ENCODE results near the gene BLACAT1.

The BLACAT1 gene

DNA sequence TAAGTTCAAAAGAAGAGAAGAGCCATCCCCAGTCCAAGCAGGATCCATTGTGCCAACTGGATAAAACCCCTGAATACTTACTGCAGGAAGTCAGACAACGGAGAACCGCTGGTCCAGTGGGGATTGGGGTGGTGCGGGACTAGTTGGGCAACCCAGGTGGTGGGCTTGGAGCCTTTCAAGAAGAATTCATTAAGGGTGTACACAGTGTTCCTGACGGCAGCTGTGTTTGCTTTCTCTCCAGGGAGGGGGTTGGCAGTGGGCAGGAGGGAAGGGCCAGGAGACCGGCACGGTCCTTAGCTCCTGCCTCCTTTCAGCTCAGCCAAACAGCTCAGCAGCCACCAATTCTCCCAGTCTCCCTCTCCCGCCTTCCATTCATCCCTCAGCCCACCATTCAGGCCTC lies 41.5 kb upstream of the BLACAT1 start:
- Histone ChIP-seq H2BK120ac (ENCODE audit: low read depth, low read length) (no peak overlapping the region), H2BK5ac (ENCODE audit: low read depth, low read length, poor library complexity, severe bottlenecking) (no peak overlapping the region), H3K9me3 (ENCODE audit: control insufficient read depth, low read length) (no peaks in the 10 kb centered on the region), H3K36me3 (ENCODE audit: control insufficient read depth in 1 of 2, insufficient read depth in 2 of 2, low read depth in 1 of 2, low read length in 2 of 2) (no peaks in the 10 kb centered on the region), H3K4me3 (ENCODE audit: insufficient read depth in 1 of 2, low read depth in 1 of 2, low read length in 2 of 2) (no peak overlapping the region), H3K4me2 (ENCODE audit: low read length, poor library complexity, severe bottlenecking) (no peak overlapping the region), H3K14ac (ENCODE audit: low read length in 2 of 2) (no peak overlapping the region), H3K27ac (ENCODE audit: low read length, poor library complexity, severe bottlenecking) (no peak overlapping the region), H3K4ac (ENCODE audit: low read depth in 1 of 2, low read length in 2 of 2) (no peak overlapping the region), H3K79me1 (replicated peaks; ENCODE audit: low read length, poor library complexity, severe bottlenecking) (no peaks in the 10 kb centered on the region), H2BK15ac (ENCODE audit: low read depth, poor library complexity, severe bottlenecking) (no peak overlapping the region), H3K18ac (ENCODE audit: low read depth in 1 of 2, low read length in 2 of 2) (no peak overlapping the region), H2AFZ (ENCODE audit: low read depth, low read length) (no peak overlapping the region), H3K23ac (ENCODE audit: low read length in 2 of 2) (no peak overlapping the region), H3K4me1 (ENCODE audit: control insufficient read depth, insufficient read depth, low read depth, low read length) (peaks cover 18% of the 10 kb centered on the region), H3K27me3 (ENCODE audit: control insufficient read depth in 1 of 2, insufficient read depth in 1 of 2, low read length in 2 of 2) (peaks cover 59 to 63% of the 10 kb centered on the region in 2 experiments), H3K9ac (ENCODE audit: low read length) (no peak overlapping the region), H4K8ac (ENCODE audit: low read length) (no peak overlapping the region), H2BK12ac (ENCODE audit: low read length in 2 of 2) (no peak overlapping the region), H4K91ac (ENCODE audit: low read length) (no peak overlapping the region), H2AK5ac (ENCODE audit: low read length, severe bottlenecking) (no peak overlapping the region)
- no peak for DNase-seq
- 92% methylated on average over 7 of the region's 7 CpGs for WGBS

DNA sequence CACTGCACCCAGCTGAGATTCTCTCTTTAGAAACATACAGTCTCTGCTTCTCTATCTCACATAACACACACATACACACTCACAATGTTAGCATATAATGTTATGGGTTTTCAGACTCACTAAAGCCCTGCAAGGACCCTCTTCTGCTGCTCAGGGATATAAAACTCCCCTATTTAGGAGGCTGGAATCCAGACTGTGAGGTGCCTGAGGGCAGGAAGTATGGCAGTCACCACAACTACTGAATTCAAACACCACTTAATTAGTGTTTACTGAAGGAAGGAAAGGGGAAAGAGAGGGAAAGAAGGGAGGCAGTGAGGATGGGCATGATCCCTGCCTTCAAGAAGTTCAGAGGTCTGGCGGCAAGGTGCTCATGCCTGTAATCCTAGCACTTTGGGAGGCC lies 40.8 kb upstream of the BLACAT1 start:
- H3K36me3 ChIP-seq (ENCODE audit: control insufficient read depth in 1 of 2, insufficient read depth in 2 of 2, low read depth in 1 of 2, low read length in 2 of 2): no peaks in the 10 kb centered on the region
- DNase-seq: no peak
- H3K27ac ChIP-seq (ENCODE audit: low read length, poor library complexity, severe bottlenecking): no peak overlapping the region
- no peak overlapping the region for H2BK15ac ChIP-seq (ENCODE audit: low read depth, poor library complexity, severe bottlenecking)
- H2AK5ac ChIP-seq (ENCODE audit: low read length, severe bottlenecking): no peak overlapping the region
- no peak overlapping the region for H2BK120ac ChIP-seq (ENCODE audit: low read depth, low read length)
- no peak overlapping the region for H2BK5ac ChIP-seq (ENCODE audit: low read depth, low read length, poor library complexity, severe bottlenecking)
- no peak overlapping the region for H3K4me2 ChIP-seq (ENCODE audit: low read length, poor library complexity, severe bottlenecking)
- H3K14ac ChIP-seq (ENCODE audit: low read length in 2 of 2): no peak overlapping the region
- no peak overlapping the region for H2AFZ ChIP-seq (ENCODE audit: low read depth, low read length)
- no peak overlapping the region for H3K9ac ChIP-seq (ENCODE audit: low read length)
- H3K9me3 ChIP-seq (ENCODE audit: control insufficient read depth, low read length): no peaks in the 10 kb centered on the region
- 100% methylated on average over 1 of the region's 1 CpG for WGBS
- no peak overlapping the region for H2BK12ac ChIP-seq (ENCODE audit: low read length in 2 of 2)
- peaks cover 59 to 63% of the 10 kb centered on the region in 2 experiments for H3K27me3 ChIP-seq (ENCODE audit: control insufficient read depth in 1 of 2, insufficient read depth in 1 of 2, low read length in 2 of 2)
- H3K23ac ChIP-seq (ENCODE audit: low read length in 2 of 2): no peak overlapping the region
- H4K8ac ChIP-seq (ENCODE audit: low read length): no peak overlapping the region
- no peak overlapping the region for H4K91ac ChIP-seq (ENCODE audit: low read length)
- no peak overlapping the region for H3K4me3 ChIP-seq (ENCODE audit: insufficient read depth in 1 of 2, low read depth in 1 of 2, low read length in 2 of 2)
- H3K18ac ChIP-seq (ENCODE audit: low read depth in 1 of 2, low read length in 2 of 2): no peak overlapping the region
- no peaks in the 10 kb centered on the region for H3K79me1 ChIP-seq (replicated peaks; ENCODE audit: low read length, poor library complexity, severe bottlenecking)
- H3K4me1 ChIP-seq (ENCODE audit: control insufficient read depth, insufficient read depth, low read depth, low read length): peaks cover 21% of the 10 kb centered on the region
- H3K4ac ChIP-seq (ENCODE audit: low read depth in 1 of 2, low read length in 2 of 2): no peak overlapping the region

DNA sequence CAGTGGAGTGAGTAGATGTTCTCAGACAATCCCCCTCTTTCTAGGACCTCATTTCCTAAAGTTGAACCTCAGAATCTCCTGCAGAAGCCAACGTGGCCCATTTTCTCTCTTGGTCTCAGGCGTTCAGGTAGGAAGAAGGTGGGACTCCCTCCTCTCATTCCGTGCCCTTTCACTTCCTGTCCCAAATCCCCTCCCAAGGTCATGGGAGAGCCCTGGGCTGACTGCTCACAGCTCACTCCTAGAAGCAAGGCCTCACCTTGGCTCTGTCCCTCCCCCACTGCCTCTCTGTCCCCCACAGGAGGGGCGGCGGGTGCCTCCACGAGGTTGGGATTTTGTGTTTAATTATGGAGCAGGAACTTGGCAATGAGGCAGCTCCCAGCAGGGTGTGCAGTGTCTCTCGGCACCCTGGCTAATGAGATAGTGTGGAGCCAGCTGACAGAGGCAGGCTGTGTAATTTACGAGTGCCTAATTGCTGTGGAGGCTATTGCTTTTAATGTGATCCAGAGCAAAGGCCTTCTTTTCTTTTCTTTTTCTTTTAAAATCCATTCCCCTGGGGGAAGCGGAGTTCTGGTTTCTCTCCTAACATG lies 39.5 kb upstream of the BLACAT1 start:
- no peak overlapping the region for H2AK5ac ChIP-seq (ENCODE audit: low read length, severe bottlenecking)
- no peak overlapping the region for H3K4ac ChIP-seq (ENCODE audit: low read depth in 1 of 2, low read length in 2 of 2)
- H3K36me3 ChIP-seq (ENCODE audit: control insufficient read depth in 1 of 2, insufficient read depth in 2 of 2, low read depth in 1 of 2, low read length in 2 of 2): no peaks in the 10 kb centered on the region
- H3K23ac ChIP-seq (ENCODE audit: low read length in 2 of 2): no peak overlapping the region
- H3K27ac ChIP-seq (ENCODE audit: low read length, poor library complexity, severe bottlenecking): no peak overlapping the region
- no peaks in the 10 kb centered on the region for H3K79me1 ChIP-seq (replicated peaks; ENCODE audit: low read length, poor library complexity, severe bottlenecking)
- no peak overlapping the region for H2BK15ac ChIP-seq (ENCODE audit: low read depth, poor library complexity, severe bottlenecking)
- H2BK12ac ChIP-seq (ENCODE audit: low read length in 2 of 2): no peak overlapping the region
- peak overlapping the region in 1 of 2 experiments; percentile 45 for H3K14ac ChIP-seq (ENCODE audit: low read length in 2 of 2)
- no peak overlapping the region for H4K91ac ChIP-seq (ENCODE audit: low read length)
- no peaks in the 10 kb centered on the region for H3K9me3 ChIP-seq (ENCODE audit: control insufficient read depth, low read length)
- no peak overlapping the region for H3K4me3 ChIP-seq (ENCODE audit: insufficient read depth in 1 of 2, low read depth in 1 of 2, low read length in 2 of 2)
- no peak overlapping the region for H2BK5ac ChIP-seq (ENCODE audit: low read depth, low read length, poor library complexity, severe bottlenecking)
- no peak for DNase-seq
- H4K8ac ChIP-seq (ENCODE audit: low read length): no peak overlapping the region
- no peak overlapping the region for H3K9ac ChIP-seq (ENCODE audit: low read length)
- H2BK120ac ChIP-seq (ENCODE audit: low read depth, low read length): no peak overlapping the region
- peaks cover 21% of the 10 kb centered on the region for H3K4me1 ChIP-seq (ENCODE audit: control insufficient read depth, insufficient read depth, low read depth, low read length)
- H2AFZ ChIP-seq (ENCODE audit: low read depth, low read length): no peak overlapping the region
- H3K4me2 ChIP-seq (ENCODE audit: low read length, poor library complexity, severe bottlenecking): no peak overlapping the region
- H3K27me3 ChIP-seq (ENCODE audit: control insufficient read depth in 1 of 2, insufficient read depth in 1 of 2, low read length in 2 of 2): peaks cover 53 to 70% of the 10 kb centered on the region in 2 experiments
- H3K18ac ChIP-seq (ENCODE audit: low read depth in 1 of 2, low read length in 2 of 2): no peak overlapping the region
- WGBS: 27% methylated on average over 5 of the region's 9 CpGs

DNA sequence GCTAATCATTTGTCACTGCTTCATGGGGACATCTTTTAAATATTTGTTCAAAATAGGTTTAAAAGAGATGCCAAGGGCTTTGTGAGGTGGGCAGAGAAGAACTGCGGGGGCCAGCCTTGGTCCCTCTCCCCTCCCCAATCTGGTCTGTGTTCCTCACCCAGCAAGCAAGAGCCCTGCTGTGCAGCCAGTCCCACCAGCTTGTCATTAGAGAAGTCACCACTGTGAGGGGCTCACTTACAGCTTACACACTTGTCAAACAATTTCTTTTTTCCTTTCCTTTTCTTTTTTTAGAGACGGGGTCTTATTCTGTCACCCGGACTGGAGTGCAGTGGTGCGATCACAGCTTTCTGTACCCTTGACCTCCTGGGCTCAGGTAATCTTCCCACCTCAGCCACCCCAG lies 38.3 kb upstream of the BLACAT1 start:
- Histone ChIP-seq H3K9ac (ENCODE audit: low read length) (no peak overlapping the region), H3K4ac (ENCODE audit: low read depth in 1 of 2, low read length in 2 of 2) (no peak overlapping the region), H2BK15ac (ENCODE audit: low read depth, poor library complexity, severe bottlenecking) (no peak overlapping the region), H3K9me3 (ENCODE audit: control insufficient read depth, low read length) (no peaks in the 10 kb centered on the region), H3K18ac (ENCODE audit: low read depth in 1 of 2, low read length in 2 of 2) (no peak overlapping the region), H2AK5ac (ENCODE audit: low read length, severe bottlenecking) (no peak overlapping the region), H3K4me3 (ENCODE audit: insufficient read depth in 1 of 2, low read depth in 1 of 2, low read length in 2 of 2) (no peak overlapping the region), H3K14ac (ENCODE audit: low read length in 2 of 2) (no peak overlapping the region), H3K4me2 (ENCODE audit: low read length, poor library complexity, severe bottlenecking) (no peak overlapping the region), H2BK5ac (ENCODE audit: low read depth, low read length, poor library complexity, severe bottlenecking) (no peak overlapping the region), H3K27ac (ENCODE audit: low read length, poor library complexity, severe bottlenecking) (no peak overlapping the region), H2BK12ac (ENCODE audit: low read length in 2 of 2) (no peak overlapping the region), H3K27me3 (ENCODE audit: control insufficient read depth in 1 of 2, insufficient read depth in 1 of 2, low read length in 2 of 2) (peaks cover 65 to 79% of the 10 kb centered on the region in 2 experiments), H4K91ac (ENCODE audit: low read length) (no peak overlapping the region), H3K23ac (ENCODE audit: low read length in 2 of 2) (no peak overlapping the region), H3K79me1 (replicated peaks; ENCODE audit: low read length, poor library complexity, severe bottlenecking) (no peaks in the 10 kb centered on the region), H3K4me1 (ENCODE audit: control insufficient read depth, insufficient read depth, low read depth, low read length) (peaks cover 21% of the 10 kb centered on the region), H2AFZ (ENCODE audit: low read depth, low read length) (no peak overlapping the region), H4K8ac (ENCODE audit: low read length) (no peak overlapping the region), H3K36me3 (ENCODE audit: control insufficient read depth in 1 of 2, insufficient read depth in 2 of 2, low read depth in 1 of 2, low read length in 2 of 2) (no peaks in the 10 kb centered on the region), H2BK120ac (ENCODE audit: low read depth, low read length) (no peak overlapping the region)
- DNase-seq: no peak
- WGBS: 86% methylated on average over 4 of the region's 4 CpGs

All from mesenchymal stem cell (in vitro differentiated cells and primary cell).